ENCODE data around the gene RHBG. TPM values are rescaled to one million over a fixed set of nuclear protein-coding genes. Genes with fewer than 3 reads are reported as not detected.

RHBG gene
- total and polyA plus RNA-seq, 4 experiments from 2014 or later: not detected

GRCh38 chr1:156416993-156417392 lies 48.0 kb downstream of the RHBG start:
- intact Hi-C loops (cut with micrococcal nuclease): no loop called here
- Histone ChIP-seq H3K9me3 (ENCODE audit: control insufficient read depth in 1 of 2, low read length in 2 of 2) (no peaks in the 10 kb centered on the region), H3K4me3 (ENCODE audit: low read length in 2 of 2) (no peak overlapping the region), H3K27me3 (ENCODE audit: insufficient read depth, low read length) (peaks cover 30% of the 10 kb centered on the region), H3K36me3 (ENCODE audit: insufficient read depth, low read length) (no peaks in the 10 kb centered on the region), H3K4me1 (ENCODE audit: insufficient read depth, low read length) (peaks cover 28% of the 10 kb centered on the region), H3K27ac (ENCODE audit: low read depth, low read length) (no peak overlapping the region)
- Mint-ChIP-seq H3K36me3 (peaks cover 5 to 10% of the 10 kb centered on the region in 2 donors), H3K4me3 (no peak overlapping the region), H3K9me3 (peaks cover 0 to 1% (median 0%) of the 10 kb centered on the region in 8 donors), H3K4me1 (peaks cover 12 to 27% (median 21%) of the 10 kb centered on the region in 4 donors), H3K27me3 (peaks cover 24 to 37% of the 10 kb centered on the region in 2 donors), H3K27ac (no peak overlapping the region)
- DNase-seq: no peak
- ChIA-PET CTCF (ENCODE audit: partially characterized antibody) (interaction anchor here (2.3 to 4.8 kb wide), 2 partner anchors 29 to 31 kb away, joined by 10 to 25 read pairs; no protein-coding TSS in a partner anchor), POLR2A (ENCODE audit: partially characterized antibody) (no interaction called here)

DNA sequence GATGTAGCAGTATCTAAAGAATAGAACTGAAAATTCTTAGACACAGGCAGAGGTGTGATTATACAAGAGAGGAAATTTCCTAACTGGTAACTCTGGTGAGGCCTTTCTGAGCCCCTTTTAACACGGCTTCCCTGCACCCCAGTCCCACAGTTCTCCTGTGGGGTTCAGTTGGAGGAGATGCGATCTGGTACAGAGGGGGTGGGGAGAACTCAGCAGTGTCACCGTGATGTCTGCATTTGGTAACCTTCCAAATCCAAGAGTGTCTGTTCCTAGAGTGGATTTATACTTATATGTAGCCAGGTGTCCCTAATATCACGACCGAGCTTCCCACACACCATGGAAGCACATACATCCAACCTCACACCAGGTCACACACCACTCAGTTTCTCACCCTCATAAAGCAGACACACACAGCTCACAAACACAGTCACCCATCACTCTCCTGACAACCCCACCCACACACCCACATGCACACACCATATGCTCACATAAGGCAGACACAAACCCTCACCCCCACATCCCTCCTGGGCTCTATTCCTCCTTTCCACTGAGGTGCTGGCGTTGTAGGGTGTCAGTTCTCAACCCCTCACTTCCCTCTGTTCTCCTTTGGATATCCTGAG lies 48.5 kb downstream of the RHBG start:
- H3K36me3 Mint-ChIP-seq: peaks cover 5 to 7% of the 10 kb centered on the region in 2 donors
- intact Hi-C loops (cut with micrococcal nuclease): no loop called here
- no peak for DNase-seq
- Histone ChIP-seq H3K27me3 (ENCODE audit: insufficient read depth, low read length) (peaks cover 35% of the 10 kb centered on the region), H3K4me1 (ENCODE audit: insufficient read depth, low read length) (peaks cover 33% of the 10 kb centered on the region), H3K9me3 (ENCODE audit: control insufficient read depth in 1 of 2, low read length in 2 of 2) (no peaks in the 10 kb centered on the region), H3K27ac (ENCODE audit: low read depth, low read length) (no peak overlapping the region), H3K4me3 (ENCODE audit: low read length in 2 of 2) (no peak overlapping the region), H3K36me3 (ENCODE audit: insufficient read depth, low read length) (no peaks in the 10 kb centered on the region)
- CTCF ChIA-PET (ENCODE audit: partially characterized antibody): interaction anchor here (2.3 to 4.8 kb wide), 2 partner anchors 28 to 31 kb away, joined by 10 to 25 read pairs; no protein-coding TSS in a partner anchor
- H3K27ac Mint-ChIP-seq: no peak overlapping the region
- peaks cover 25 to 40% of the 10 kb centered on the region in 2 donors for H3K27me3 Mint-ChIP-seq
- peaks cover 0 to 1% (median 0%) of the 10 kb centered on the region in 8 donors for H3K9me3 Mint-ChIP-seq
- peak overlapping the region in 1 of 8 donors; percentile 44 for H3K4me3 Mint-ChIP-seq
- POLR2A ChIA-PET (ENCODE audit: partially characterized antibody): interaction anchor here (1.0 kb wide), 1 partner anchor 40 kb away, joined by 3 read pairs; no protein-coding TSS in a partner anchor
- peaks cover 13 to 31% (median 23%) of the 10 kb centered on the region in 4 donors for H3K4me1 Mint-ChIP-seq

DNA sequence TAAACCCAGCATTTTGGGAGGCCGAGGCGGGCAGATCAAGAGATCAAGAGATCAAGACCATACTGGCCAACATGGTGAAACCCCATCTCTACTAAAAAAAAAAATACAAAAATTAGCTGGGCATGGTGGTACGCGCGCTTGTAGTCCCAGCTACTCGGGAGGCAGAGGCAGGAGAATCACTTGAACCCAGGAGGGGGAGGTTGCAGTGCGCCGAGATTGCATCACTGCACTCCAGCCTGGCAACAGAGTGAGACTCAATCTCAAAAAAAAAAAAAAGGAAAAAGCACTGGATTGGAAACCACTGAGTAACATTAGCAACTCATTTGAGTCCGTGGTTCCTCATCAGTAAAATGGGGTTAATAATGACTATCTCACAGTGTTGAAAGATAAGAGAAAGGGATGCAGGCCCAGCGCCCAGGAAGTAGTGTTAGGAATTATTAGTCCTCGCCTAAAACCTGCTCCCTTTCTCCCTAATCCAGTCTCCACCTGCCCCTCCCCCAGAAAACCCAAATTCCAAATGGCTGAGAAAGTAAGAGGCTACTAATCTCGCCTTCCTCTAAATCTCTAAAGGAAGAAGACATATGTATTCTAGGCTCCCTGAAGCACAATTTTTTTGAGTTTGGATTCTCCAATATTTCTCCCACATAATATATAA lies 49.5 kb downstream of the RHBG start:
- Histone ChIP-seq H3K36me3 (ENCODE audit: insufficient read depth, low read length) (no peaks in the 10 kb centered on the region), H3K4me1 (ENCODE audit: insufficient read depth, low read length) (peaks cover 33% of the 10 kb centered on the region), H3K27ac (ENCODE audit: low read depth, low read length) (no peak overlapping the region), H3K27me3 (ENCODE audit: insufficient read depth, low read length) (peaks cover 40% of the 10 kb centered on the region), H3K9me3 (ENCODE audit: control insufficient read depth in 1 of 2, low read length in 2 of 2) (no peaks in the 10 kb centered on the region), H3K4me3 (ENCODE audit: low read length in 2 of 2) (no peak overlapping the region)
- peaks cover 0 to 1% (median 0%) of the 10 kb centered on the region in 8 donors for H3K9me3 Mint-ChIP-seq
- H3K27ac Mint-ChIP-seq: peak overlapping the region in 1 of 7 donors; percentile 80
- peak overlapping the region in 2 of 8 donors; percentile 55 to 94 for H3K4me3 Mint-ChIP-seq
- no peak for DNase-seq
- intact Hi-C loops (cut with micrococcal nuclease): no loop called here
- H3K4me1 Mint-ChIP-seq: peaks cover 13 to 37% (median 23%) of the 10 kb centered on the region in 4 donors
- POLR2A ChIA-PET (ENCODE audit: partially characterized antibody): interaction anchor here (1.0 to 1.2 kb wide), 2 partner anchors 33 to 39 kb away, joined by 3 to 5 read pairs; no protein-coding TSS in a partner anchor
- H3K27me3 Mint-ChIP-seq: peaks cover 30 to 44% of the 10 kb centered on the region in 2 donors
- CTCF ChIA-PET (ENCODE audit: partially characterized antibody): interaction anchor here (0.6 to 4.8 kb wide), 4 partner anchors 32 to 322 kb away, joined by 3 to 25 read pairs (median 3); no protein-coding TSS in a partner anchor
- H3K36me3 Mint-ChIP-seq: peaks cover 5 to 7% of the 10 kb centered on the region in 2 donors

GRCh38 chr1:156419854-156420204 lies 50.8 kb downstream of the RHBG start:
- DNase-seq: peak in 2 of 5 donors; percentile 27 to 38
- H3K27me3 ChIP-seq (ENCODE audit: insufficient read depth, low read length): peaks cover 47% of the 10 kb centered on the region
- H3K9me3 Mint-ChIP-seq: peaks cover 0 to 1% (median 0%) of the 10 kb centered on the region in 8 donors
- ChIA-PET CTCF (ENCODE audit: partially characterized antibody) (interaction anchor here (1.2 to 4.8 kb wide), 5 partner anchors 11 to 183 kb away, joined by 3 to 25 read pairs (median 5); no protein-coding TSS in a partner anchor), POLR2A (ENCODE audit: partially characterized antibody) (interaction anchor here (1.0 to 1.2 kb wide), 2 partner anchors 26 to 34 kb away, joined by 3 to 5 read pairs; no protein-coding TSS in a partner anchor)
- H3K36me3 ChIP-seq (ENCODE audit: insufficient read depth, low read length): no peaks in the 10 kb centered on the region
- peaks cover 28 to 42% of the 10 kb centered on the region in 2 donors for H3K27me3 Mint-ChIP-seq
- H3K36me3 Mint-ChIP-seq: peaks cover 0 to 5% of the 10 kb centered on the region in 2 donors
- H3K9me3 ChIP-seq (ENCODE audit: control insufficient read depth in 1 of 2, low read length in 2 of 2): no peaks in the 10 kb centered on the region
- peaks cover 33% of the 10 kb centered on the region for H3K4me1 ChIP-seq (ENCODE audit: insufficient read depth, low read length)
- peaks cover 13 to 37% (median 23%) of the 10 kb centered on the region in 4 donors for H3K4me1 Mint-ChIP-seq
- peak overlapping the region in 6 of 7 donors; percentile 71 to 94 (median 84) for H3K27ac Mint-ChIP-seq
- intact Hi-C loops (cut with micrococcal nuclease): loop anchor here (2.0 to 5.0 kb wide), 2 partner anchors 19 to 37 kb away; no protein-coding TSS in a partner anchor
- H3K4me3 Mint-ChIP-seq: peak overlapping the region; percentile 88 to 99 (median 90)
- H3K4me3 ChIP-seq (ENCODE audit: low read length in 2 of 2): peak overlapping the region; percentile 71 to 86
- no peak overlapping the region for H3K27ac ChIP-seq (ENCODE audit: low read depth, low read length)

DNA sequence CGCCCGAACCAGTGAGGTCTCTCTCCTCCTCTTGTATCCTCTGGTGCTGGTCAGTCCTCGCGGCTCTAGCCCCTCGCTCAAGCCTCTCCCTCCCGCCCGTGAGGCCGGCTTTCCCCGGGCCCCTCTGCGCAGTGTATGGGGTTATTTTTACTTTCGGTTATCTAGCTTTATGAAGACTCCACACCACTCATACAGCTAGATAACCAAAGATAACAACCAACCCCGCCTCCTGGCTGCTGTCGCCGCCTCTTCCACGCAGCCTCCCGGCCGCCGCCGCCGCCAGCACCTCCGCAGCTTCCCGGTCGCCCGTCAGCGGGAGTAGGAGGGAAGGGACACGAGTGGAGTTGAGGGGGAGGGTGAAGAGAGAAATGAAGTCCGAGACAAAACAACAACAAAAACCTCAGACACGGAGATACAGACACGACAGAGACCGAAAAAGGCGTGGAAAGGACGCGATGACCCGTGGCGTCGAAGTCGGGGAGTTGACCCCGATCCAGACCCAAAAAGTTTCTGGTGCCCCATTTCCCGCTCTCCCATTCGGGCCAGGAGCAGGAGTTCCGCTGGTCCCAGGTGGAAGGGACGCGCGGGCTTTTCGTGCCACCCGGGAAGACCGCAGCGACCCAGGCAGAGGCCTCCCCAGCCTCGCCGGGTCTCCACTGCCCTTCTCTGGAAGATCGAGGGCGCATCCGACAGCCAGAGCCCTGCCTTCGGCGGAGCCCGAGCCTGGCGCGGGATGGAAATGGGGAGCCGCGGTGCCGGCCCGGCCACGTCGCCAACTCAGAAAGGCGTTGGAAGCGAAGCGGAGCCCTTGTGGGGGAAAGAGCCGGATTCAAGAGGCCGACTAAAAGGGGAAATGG lies 51.4 kb downstream of the RHBG start:
- peaks cover 0 to 1% (median 0%) of the 10 kb centered on the region in 8 donors for H3K9me3 Mint-ChIP-seq
- peaks cover 47% of the 10 kb centered on the region for H3K27me3 ChIP-seq (ENCODE audit: insufficient read depth, low read length)
- no peaks in the 10 kb centered on the region for H3K36me3 ChIP-seq (ENCODE audit: insufficient read depth, low read length)
- peaks cover 27 to 40% of the 10 kb centered on the region in 2 donors for H3K27me3 Mint-ChIP-seq
- DNase-seq: peak; percentile 54 to 70 (median 64)
- H3K27ac Mint-ChIP-seq: peak overlapping the region; percentile 78 to 94 (median 89)
- H3K4me3 ChIP-seq (ENCODE audit: low read length in 2 of 2): peak overlapping the region; percentile 71 to 86
- intact Hi-C loops (cut with micrococcal nuclease): loop anchor here (1.0 to 5.0 kb wide), 3 partner anchors 18 to 85 kb away; no protein-coding TSS in a partner anchor
- H3K4me1 ChIP-seq (ENCODE audit: insufficient read depth, low read length): peaks cover 33% of the 10 kb centered on the region
- peaks cover 13 to 37% (median 23%) of the 10 kb centered on the region in 4 donors for H3K4me1 Mint-ChIP-seq
- H3K27ac ChIP-seq (ENCODE audit: low read depth, low read length): no peak overlapping the region
- POLR2A ChIA-PET (ENCODE audit: partially characterized antibody): interaction anchor here (1.0 to 1.2 kb wide), 2 partner anchors 25 to 35 kb away, joined by 3 to 5 read pairs; no protein-coding TSS in a partner anchor
- peaks cover 0 to 5% of the 10 kb centered on the region in 2 donors for H3K36me3 Mint-ChIP-seq
- CTCF ChIA-PET (ENCODE audit: partially characterized antibody): interaction anchor here (1.2 to 4.8 kb wide), 5 partner anchors 11 to 182 kb away, joined by 3 to 25 read pairs (median 5); no protein-coding TSS in a partner anchor
- H3K9me3 ChIP-seq (ENCODE audit: control insufficient read depth in 1 of 2, low read length in 2 of 2): no peaks in the 10 kb centered on the region
- peak overlapping the region; percentile 88 to 99 (median 90) for H3K4me3 Mint-ChIP-seq
